GM19099 (cell line): Measurements from ENCODE around the gene ZBTB7A.
A peak's percentile ranks its signal among the peaks of the same experiment; 100 is the strongest.

ENCODE experiments used
- POLR2A ChIP-seq: IDR thresholded peaks from 3 replicates; pipeline ENCODE4 v1.6.1; 2011; ENCODE audit warnings: low read depth; ENCODE audit not compliant: insufficient read length; ENCODE audit errors: extremely low read depth

Gene ZBTB7A

GRCh38 chr19:4065430-4066175 is 1.1 kb downstream of the ZBTB7A start:
- peak; percentile 63 for TF ChIP-seq POLR2A

DNA sequence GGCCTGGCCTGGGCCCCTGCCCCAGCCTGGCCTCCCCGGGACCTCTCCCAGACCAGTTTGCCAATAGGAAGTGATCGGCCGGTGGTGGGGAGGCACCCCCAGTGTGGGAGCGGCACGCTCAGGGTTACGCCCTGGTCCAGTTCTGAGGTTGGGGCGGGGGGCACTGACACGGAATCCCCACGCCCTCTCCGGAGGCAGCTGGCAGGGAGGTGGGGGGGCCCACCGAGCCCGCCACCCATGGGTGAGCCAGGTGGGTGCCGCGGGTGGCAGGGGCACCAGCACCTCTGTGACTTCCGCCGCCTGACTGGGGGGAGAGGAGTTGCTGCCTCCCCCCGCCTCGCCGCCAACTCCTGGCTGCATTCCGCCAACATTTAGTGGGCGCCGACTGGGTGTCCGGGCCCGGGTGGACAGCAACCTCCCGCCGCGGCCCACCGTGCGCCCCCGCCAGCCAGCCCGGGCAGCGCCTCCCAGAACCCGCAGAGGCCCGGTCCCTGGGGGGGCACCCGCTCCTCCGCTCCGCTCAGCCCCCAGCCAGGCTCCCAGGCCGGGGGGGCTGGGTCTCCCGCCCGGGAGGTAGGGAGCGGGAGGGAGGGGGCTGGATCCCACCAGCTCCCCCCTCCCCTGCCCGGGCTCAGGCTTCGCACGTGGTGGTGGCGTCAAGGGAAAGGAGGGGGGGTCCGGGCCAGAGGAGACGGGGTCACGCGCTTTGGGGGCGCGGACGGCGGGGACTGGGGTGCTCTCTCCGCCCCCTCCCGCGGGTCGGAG is 2.0 kb downstream of the ZBTB7A start:
- TF ChIP-seq POLR2A, result no peak

- no peak for TF ChIP-seq POLR2A
These were observed 2.6 kb downstream of the ZBTB7A start for GRCh38 chr19:4064149-4064495.

- no peak for TF ChIP-seq POLR2A
These were observed 3.1 kb downstream of the ZBTB7A start for GRCh38 chr19:4063369-4064148.

GRCh38 chr19:4062419-4063368 is 4.0 kb downstream of the ZBTB7A start:
- no peak for TF ChIP-seq POLR2A

DNA sequence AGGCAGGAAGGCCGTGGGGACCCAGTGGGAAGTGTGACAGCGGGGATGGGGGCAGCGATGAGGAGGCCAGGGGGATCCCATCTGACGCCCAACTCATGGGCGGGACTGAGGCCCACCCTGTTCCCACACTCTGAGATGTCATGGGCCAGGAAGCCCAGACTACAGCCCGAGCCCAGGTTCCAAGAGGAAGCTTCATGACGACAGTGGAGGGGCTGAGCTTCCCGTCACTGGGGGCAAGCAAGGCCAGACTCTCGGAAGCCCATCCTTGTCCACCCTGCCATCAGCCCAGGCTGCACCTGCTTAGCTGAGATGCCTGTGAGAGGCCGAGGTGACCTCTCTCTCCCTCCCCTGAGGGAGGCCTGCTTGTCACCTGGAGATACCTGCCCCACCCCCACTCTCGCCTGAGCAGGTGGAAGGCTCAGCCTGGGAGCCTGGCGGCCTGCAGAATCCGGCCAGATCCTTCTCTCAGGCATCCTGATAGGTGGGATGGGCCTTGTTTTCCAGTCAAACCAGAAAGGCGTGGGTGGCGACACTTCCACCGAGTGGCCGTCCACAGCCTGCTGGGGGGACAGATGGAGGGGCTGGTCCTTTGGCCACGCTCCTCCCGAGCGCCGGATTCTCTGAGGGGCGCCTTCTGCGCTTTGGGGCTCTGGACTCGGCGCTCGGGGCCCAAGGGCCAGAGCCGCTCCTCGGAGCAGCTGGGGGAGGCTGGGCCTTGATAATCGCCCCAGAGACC is 4.8 kb downstream of the ZBTB7A start:
- TF ChIP-seq POLR2A, result no peak

DNA sequence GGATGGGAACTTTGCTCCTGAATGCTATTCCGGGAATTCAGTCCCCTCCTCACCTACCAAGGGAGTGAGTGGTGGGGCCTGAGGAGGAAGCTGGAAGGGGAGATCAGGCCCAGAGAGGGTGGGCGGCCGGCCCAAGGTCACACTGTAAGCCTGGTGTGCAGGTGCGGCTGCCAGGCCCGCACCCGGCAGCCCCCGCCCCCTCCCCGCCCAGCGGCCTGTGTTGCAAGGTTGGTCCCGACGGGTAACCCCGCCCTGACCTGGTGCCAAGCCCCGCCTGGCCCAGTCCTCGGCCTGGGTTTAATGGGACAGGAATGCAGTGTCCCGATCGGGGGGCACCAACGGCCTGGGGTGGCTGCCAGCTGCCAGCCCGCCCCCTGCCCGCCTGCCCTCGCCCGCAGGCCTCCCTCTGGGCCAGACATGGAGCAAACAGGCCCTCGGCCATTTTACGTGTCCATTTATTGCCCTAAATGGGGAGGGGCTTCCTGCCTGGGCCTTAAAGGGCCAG is 5.5 kb downstream of the ZBTB7A start:
- TF ChIP-seq POLR2A, result no peak

DNA sequence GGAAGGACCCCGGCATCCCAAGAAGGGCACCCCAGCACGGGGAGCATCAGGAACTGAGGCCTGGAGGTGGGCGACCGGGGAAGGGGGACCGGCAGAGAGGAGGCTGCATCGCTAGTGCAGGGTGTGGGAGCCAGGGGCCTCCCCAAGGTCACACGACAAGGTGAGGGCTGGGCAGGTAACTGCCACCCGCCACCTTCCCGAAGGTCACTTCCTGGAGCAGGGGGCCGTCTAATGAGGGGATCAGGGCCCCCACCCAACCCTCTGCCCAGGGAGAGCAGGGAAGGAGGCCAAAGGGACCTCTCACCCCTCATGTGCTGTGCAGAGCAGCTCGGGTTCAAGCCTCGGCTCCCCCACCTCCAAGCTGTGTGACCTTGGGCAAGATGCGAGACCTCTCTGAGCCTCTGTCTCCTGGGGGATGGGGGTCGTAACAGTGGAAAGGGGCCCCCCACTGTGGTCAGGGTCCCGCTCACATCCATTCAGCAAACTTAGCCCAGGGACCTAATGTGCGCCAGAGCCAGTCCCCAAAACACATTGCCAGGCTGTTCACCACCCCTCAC is 6.0 kb downstream of the ZBTB7A start:
- no peak for TF ChIP-seq POLR2A

- TF ChIP-seq POLR2A, result no peak
These were observed 6.6 kb downstream of the ZBTB7A start for GRCh38 chr19:4059891-4060620.

DNA sequence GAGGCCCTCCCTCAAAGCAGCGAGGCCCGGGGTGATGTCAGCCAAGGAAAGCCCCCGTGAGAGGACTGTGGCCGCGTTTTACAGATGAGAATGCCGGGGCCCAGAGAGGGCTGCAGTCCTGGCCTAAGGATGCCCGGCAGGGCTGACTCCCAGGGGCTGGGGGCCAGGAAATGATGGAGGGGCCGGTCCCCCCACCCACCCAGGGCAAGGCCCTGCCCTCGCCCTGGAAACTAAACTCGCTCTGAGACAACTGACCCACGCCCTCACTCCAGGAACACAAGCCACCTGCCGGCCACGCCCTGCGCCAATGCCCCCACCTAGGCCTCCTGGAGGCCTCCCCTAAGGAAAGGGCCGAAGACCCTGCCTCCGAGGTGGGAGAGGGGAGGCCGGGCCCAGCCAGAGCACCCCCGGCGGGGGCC is 7.2 kb downstream of the ZBTB7A start:
- TF ChIP-seq POLR2A, result no peak

- no peak for TF ChIP-seq POLR2A
These were observed 7.8 kb downstream of the ZBTB7A start for GRCh38 chr19:4058693-4059452.

DNA sequence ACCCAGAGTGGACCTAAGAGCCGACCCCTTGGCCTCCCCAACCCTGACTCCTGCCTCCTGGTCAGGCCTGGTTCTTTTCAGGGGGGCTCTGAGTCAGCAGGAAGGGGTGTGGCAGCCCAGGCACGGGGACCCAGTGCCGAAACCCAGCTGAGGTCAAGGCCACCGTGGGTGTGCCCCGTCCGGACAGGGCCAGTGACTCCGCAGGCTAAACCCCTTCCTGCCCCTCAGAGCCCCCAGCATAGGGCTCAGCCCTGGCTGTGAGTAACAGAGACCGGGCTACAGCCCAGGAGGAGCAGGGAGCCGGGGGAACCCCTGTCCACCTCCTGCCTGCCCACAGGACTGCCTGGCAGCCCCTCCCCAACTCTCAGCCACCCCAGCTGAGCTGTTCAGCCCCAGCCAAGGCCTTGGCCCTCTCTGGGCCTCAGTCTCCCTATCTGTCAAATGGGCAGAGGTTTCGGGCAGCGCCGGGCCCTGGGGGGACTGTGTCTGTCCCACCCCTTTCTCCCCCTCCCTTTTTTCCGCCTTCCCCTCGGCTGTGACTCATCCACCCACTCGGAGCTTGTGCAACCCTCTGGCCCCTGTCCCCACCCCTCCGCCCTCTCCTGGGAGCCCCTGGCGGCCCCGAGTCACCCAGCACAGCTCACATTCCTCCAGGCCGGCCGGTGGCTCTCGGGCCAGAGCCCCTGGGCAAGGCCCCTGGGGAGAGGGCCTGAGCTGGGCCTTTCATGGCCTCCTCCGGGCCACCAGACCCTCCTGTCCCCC is 8.6 kb downstream of the ZBTB7A start:
- TF ChIP-seq POLR2A, result no peak

GRCh38 chr19:4055209-4055552 is 11.5 kb downstream of the ZBTB7A start:
- TF ChIP-seq POLR2A, result no peak
